ENCODE measurements around the gene CHEK1.
"Not testable (repeated sequence)": the region's sequence is repeated elsewhere in the genome, so short reads cannot be mapped to it uniquely, and the experiment has no call there.

CHEK1 gene

GRCh38 chr11:125624756-125625213, at the start of gene CHEK1:
Gene CHEK1, plus strand, starts transcription at chr11:125625163. Its CDS starts 1,606 bp downstream, at chr11:125626769.
- TF ChIP-seq CTCF (IDR thresholded peaks at IDR 0.05; ENCODE audit: extremely low read depth, missing control alignments): no peak
- no peak for DNase-seq (ENCODE audit: low spot score)

GRCh38 chr11:125577181-125577580, 47.8 kb upstream of the CHEK1 start:
- not testable (repeated sequence) for DNase-seq (ENCODE audit: low spot score)

GRCh38 chr11:125578783-125579182, 46.2 kb upstream of the CHEK1 start:
- DNase-seq (ENCODE audit: low spot score): no peak
- no peak for TF ChIP-seq CTCF (IDR thresholded peaks at IDR 0.05; ENCODE audit: extremely low read depth, missing control alignments)

- no peak for TF ChIP-seq CTCF (IDR thresholded peaks at IDR 0.05; ENCODE audit: extremely low read depth, missing control alignments)
- DNase-seq (ENCODE audit: low spot score): no peak
Observed at GRCh38 chr11:125579811-125580210, 45.2 kb upstream of the CHEK1 start.

GRCh38 chr11:125583496-125583895, 41.5 kb upstream of the CHEK1 start:
- TF ChIP-seq CTCF (IDR thresholded peaks at IDR 0.05; ENCODE audit: extremely low read depth, missing control alignments): no peak
- no peak for DNase-seq (ENCODE audit: low spot score)

- no peak for TF ChIP-seq CTCF (IDR thresholded peaks at IDR 0.05; ENCODE audit: extremely low read depth, missing control alignments)
- DNase-seq (ENCODE audit: low spot score): no peak
Observed at GRCh38 chr11:125585487-125585886, 39.5 kb upstream of the CHEK1 start.

GRCh38 chr11:125586623-125587022, 38.3 kb upstream of the CHEK1 start:
- DNase-seq (ENCODE audit: low spot score): no peak
- no peak for TF ChIP-seq CTCF (IDR thresholded peaks at IDR 0.05; ENCODE audit: extremely low read depth, missing control alignments)

GRCh38 chr11:125587480-125587879, 37.5 kb upstream of the CHEK1 start:
- no peak for DNase-seq (ENCODE audit: low spot score)
- TF ChIP-seq CTCF (IDR thresholded peaks at IDR 0.05; ENCODE audit: extremely low read depth, missing control alignments): no peak

Data from GM20000 (cell line).